Measurements from ENCODE around the gene AP2B1.

DNA sequence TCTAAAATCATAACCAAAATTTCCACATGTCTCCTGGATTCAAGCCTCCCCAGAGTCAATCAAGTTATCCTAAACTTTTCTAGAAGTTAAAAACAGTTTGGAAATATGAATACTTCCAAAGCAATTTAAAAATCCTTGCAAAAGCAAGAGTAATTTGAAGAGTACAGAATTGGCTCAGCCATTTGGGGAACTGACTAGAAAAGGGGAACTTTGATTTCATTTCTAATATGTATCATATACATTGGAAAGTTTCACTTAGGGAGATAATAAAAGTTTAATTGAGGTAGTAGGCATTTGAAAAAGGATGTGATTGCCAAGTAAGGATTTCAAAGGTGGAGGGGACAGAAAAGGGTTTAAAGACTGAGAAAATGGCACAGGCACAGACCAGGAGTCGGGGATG lies 40.6 kb upstream of the AP2B1 start:
- no peak for TF ChIP-seq POLR2AphosphoS5 (IDR thresholded peaks at IDR 0.05; ENCODE audit: low read depth, low read length)
- no peak for TF ChIP-seq TAF1 (IDR thresholded peaks at IDR 0.05; ENCODE audit: low read depth, low read length)
- no peak for TF ChIP-seq POLR2A (IDR thresholded peaks at IDR 0.05; ENCODE audit: low read depth, low read length)

All from GM12891 (cell line).